Measurements from ENCODE around the gene KLK5. TPM values are rescaled to one million over a fixed set of nuclear protein-coding genes. Genes with fewer than 3 reads are reported as not detected.

KLK5 gene
- polyA plus RNA-seq, 3 donors = not detected

DNA sequence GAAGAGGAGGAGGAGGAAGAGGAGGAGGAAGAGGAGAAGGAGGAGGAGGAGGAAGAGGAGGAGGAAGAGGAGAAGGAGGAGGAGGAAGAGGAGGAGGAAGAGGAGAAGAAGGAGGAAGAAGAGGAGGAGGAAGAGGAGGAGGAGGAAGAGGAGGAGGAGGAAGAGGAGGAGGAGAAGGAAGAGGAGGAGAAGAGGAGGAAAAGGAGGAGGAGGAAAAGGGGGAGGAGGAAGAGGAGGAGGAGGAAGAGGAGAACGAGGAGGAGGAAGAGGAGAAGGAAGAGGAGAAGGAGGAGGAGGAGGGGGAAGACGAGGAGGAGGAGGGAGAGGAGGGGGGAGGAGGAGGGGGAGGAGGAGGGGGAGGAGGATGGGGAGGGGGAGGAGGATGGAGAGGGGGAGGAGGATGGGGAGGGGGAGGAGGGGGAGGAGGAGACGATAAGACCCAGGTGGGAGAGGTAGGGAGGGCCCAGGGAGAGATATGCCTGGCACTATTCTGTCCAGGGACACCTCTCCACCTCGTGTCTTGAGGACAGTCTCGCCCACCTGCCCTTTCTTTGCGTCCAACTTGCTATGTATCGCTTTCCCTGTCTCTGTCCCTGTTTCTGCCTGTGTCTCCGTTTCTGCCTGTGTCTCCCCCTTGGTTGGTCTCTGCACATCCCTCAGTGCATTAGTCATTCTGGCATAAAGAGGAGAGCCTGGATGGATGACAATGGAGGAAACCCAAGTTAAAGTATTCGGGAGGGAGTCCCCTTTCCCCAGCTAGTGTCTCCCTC lies 7.1 kb upstream of the KLK5 start:
- intact Hi-C loops (cut with micrococcal nuclease) = no loop called here
- no peak overlapping the region for H3K27ac Mint-ChIP-seq
- Histone ChIP-seq H3K4me3 (replicated peaks in 1 of 3; ENCODE audit: low read depth in 2 of 3, low read length in 3 of 3) (no peak overlapping the region), H3K27me3 (ENCODE audit: control insufficient read depth in 2 of 2, insufficient read depth in 2 of 2, low read length in 2 of 2) (no peaks in the 10 kb centered on the region), H2AFZ (ENCODE audit: insufficient read depth, low read depth, low read length, poor library complexity, severe bottlenecking) (no peak overlapping the region), H3K4me2 (replicated peaks; ENCODE audit: extremely low read depth, low read length, poor library complexity, severe bottlenecking) (no peak overlapping the region), H3K79me2 (ENCODE audit: insufficient read depth, low read length) (no peaks in the 10 kb centered on the region), H3K36me3 (replicated peaks in 1 of 2; ENCODE audit: control insufficient read depth in 1 of 2, insufficient read depth in 2 of 2, low read length in 2 of 2) (no peaks in the 10 kb centered on the region), H3K9ac (ENCODE audit: insufficient read depth, low read length, poor library complexity, severe bottlenecking) (no peak overlapping the region), H4K20me1 (ENCODE audit: insufficient read depth, low read length) (no peaks in the 10 kb centered on the region), H3K4me1 (ENCODE audit: control insufficient read depth in 1 of 2, insufficient read depth in 2 of 2, low read length in 2 of 2) (no peaks in the 10 kb centered on the region), H3K9me3 (replicated peaks in 1 of 2; ENCODE audit: control insufficient read depth in 1 of 2, insufficient read depth in 1 of 2, low read length in 2 of 2) (no peaks in the 10 kb centered on the region), H3K27ac (ENCODE audit: low read depth in 1 of 2, low read length in 2 of 2) (no peak overlapping the region)
- H3K27me3 Mint-ChIP-seq (ENCODE audit: low read depth in 3 of 3) = peaks cover 3 to 6% (median 4%) of the 10 kb centered on the region in 3 donors
- H3K4me1 Mint-ChIP-seq = no peaks in the 10 kb centered on the region
- H3K36me3 Mint-ChIP-seq = no peaks in the 10 kb centered on the region
- peaks cover 3 to 16% (median 5%) of the 10 kb centered on the region in 7 donors for H3K9me3 Mint-ChIP-seq
- WGBS (ENCODE audit: insufficient coverage) = 76% methylated on average over 5 of the region's 9 CpGs
- no peak for DNase-seq
- H3K4me3 Mint-ChIP-seq = no peak overlapping the region
- TF ChIP-seq, protein P1, sequence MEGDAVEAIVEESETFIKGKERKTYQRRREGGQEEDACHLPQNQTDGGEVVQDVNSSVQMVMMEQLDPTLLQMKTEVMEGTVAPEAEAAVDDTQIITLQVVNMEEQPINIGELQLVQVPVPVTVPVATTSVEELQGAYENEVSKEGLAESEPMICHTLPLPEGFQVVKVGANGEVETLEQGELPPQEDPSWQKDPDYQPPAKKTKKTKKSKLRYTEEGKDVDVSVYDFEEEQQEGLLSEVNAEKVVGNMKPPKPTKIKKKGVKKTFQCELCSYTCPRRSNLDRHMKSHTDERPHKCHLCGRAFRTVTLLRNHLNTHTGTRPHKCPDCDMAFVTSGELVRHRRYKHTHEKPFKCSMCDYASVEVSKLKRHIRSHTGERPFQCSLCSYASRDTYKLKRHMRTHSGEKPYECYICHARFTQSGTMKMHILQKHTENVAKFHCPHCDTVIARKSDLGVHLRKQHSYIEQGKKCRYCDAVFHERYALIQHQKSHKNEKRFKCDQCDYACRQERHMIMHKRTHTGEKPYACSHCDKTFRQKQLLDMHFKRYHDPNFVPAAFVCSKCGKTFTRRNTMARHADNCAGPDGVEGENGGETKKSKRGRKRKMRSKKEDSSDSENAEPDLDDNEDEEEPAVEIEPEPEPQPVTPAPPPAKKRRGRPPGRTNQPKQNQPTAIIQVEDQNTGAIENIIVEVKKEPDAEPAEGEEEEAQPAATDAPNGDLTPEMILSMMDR (IDR thresholded peaks at IDR 0.05) = no peak

DNA sequence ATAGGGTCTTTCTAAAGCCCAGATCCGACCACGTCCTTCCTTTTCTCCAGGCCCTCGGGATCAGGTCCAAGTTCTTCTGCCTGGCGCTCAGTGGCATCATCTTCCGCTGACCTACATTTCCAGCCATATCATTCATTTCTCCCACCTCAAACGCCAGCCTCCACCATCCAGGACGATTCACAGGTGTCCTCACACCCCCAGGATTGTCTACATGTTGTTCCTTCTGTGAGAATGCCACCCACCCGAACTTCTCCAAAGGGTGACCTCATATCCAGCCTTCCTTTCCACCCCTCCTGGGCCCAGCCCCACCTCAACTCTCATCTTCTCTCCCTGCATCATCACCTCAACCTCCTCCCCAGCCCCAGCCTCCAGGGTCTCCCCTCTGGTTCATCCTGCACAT lies 4.7 kb upstream of the KLK5 start:
- 66% methylated on average over 8 of the region's 8 CpGs for WGBS (ENCODE audit: insufficient coverage)
- Mint-ChIP-seq H3K27me3 (ENCODE audit: low read depth in 3 of 3) (peaks cover 0 to 9% (median 3%) of the 10 kb centered on the region in 3 donors), H3K36me3 (no peaks in the 10 kb centered on the region), H3K27ac (no peak overlapping the region), H3K9me3 (peaks cover 3 to 9% (median 5%) of the 10 kb centered on the region in 7 donors), H3K4me3 (no peak overlapping the region), H3K4me1 (no peaks in the 10 kb centered on the region)
- Histone ChIP-seq H3K9me3 (replicated peaks in 1 of 2; ENCODE audit: control insufficient read depth in 1 of 2, insufficient read depth in 1 of 2, low read length in 2 of 2) (no peaks in the 10 kb centered on the region), H3K4me2 (replicated peaks; ENCODE audit: extremely low read depth, low read length, poor library complexity, severe bottlenecking) (no peak overlapping the region), H3K79me2 (ENCODE audit: insufficient read depth, low read length) (no peaks in the 10 kb centered on the region), H4K20me1 (ENCODE audit: insufficient read depth, low read length) (no peaks in the 10 kb centered on the region), H3K9ac (ENCODE audit: insufficient read depth, low read length, poor library complexity, severe bottlenecking) (no peak overlapping the region), H3K4me3 (replicated peaks in 1 of 3; ENCODE audit: low read depth in 2 of 3, low read length in 3 of 3) (no peak overlapping the region), H2AFZ (ENCODE audit: insufficient read depth, low read depth, low read length, poor library complexity, severe bottlenecking) (no peak overlapping the region), H3K27ac (ENCODE audit: low read depth in 1 of 2, low read length in 2 of 2) (no peak overlapping the region), H3K4me1 (ENCODE audit: control insufficient read depth in 1 of 2, insufficient read depth in 2 of 2, low read length in 2 of 2) (no peaks in the 10 kb centered on the region), H3K36me3 (replicated peaks in 1 of 2; ENCODE audit: control insufficient read depth in 1 of 2, insufficient read depth in 2 of 2, low read length in 2 of 2) (no peaks in the 10 kb centered on the region), H3K27me3 (ENCODE audit: control insufficient read depth in 2 of 2, insufficient read depth in 2 of 2, low read length in 2 of 2) (no peaks in the 10 kb centered on the region)
- intact Hi-C loops (cut with micrococcal nuclease) = no loop called here
- no peak for DNase-seq
- TF ChIP-seq, protein P1 (IDR thresholded peaks at IDR 0.05) = no peak

Measured in CD14-positive monocyte (primary cell).